GM21390 (cell line): ENCODE data around the gene FALEC.

Experiments used
- ATAC-seq: cut with Tn5 transposase; IDR thresholded peaks from one replicate; pipeline ENCODE4 v1.9.1; 2021; ENCODE audit not compliant: unreplicated experiment

FALEC gene

DNA sequence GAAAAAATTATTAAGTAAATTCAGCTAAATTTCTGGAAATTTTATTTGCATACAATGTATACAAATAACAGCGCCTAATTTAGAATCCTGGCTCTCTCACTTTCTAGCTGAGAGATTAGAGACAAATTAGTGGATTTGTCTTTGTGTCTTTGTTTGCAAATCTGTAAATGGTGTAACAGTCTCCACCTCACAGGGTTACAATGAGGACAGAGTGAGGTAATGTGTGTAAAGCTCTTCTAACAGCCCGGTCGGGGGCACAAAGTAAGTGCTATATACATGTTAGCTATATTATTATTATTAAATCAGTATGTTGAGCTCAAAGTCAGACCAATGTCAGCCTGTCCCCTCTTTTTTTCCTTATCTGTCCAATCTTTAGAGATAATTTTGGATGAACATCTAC, 28.7 kb downstream of the FALEC start:
- no peak for ATAC-seq

- no peak for ATAC-seq
Measured at GRCh38 chr1:150545486-150546032, 30.0 kb downstream of the FALEC start.

DNA sequence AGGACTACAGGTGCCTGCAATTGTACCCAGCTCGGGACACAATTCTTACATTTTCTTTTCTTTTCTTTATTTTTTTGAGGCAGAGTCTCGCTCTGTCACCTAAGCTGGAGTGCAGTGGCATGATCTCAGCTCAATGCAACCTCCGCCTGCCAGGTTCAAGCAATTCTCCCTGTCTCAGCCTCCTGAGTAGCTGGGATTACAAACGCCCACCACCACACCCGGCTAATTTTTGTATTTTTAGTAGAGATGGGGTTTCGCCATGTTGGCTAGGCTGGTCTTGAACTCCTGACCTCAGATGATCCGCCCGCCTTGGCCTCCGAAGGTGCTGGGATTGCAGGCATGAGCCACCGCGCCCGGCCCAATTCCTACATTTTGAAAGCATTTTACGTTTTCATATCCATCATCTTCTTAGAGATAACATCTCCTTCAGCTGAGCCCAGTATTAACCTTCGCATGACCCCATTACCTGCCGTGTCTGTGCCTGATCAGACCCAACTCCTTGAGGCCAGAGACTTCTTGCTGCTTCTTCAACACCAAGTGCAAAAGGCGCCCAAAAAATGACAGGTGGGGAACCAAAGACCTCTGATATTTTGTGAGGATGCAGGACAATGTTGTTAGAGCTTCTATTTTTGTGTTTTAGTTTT, 30.9 kb downstream of the FALEC start:
- ATAC-seq = no peak

DNA sequence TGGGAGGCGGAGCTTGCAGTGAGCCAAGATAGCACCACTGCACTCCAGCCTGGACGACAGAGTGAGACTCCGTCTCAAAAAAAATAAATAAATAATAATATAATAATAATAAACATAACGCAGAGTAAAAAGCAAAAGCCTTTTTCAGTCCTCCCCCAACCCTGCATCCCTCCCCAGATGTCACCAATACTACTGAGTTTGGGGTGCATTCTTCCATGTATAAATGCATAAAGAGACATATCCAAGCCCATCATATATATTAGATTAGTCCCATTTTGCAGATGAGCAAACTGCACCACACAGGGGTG, 32.7 kb downstream of the FALEC start:
- ATAC-seq = no peak

DNA sequence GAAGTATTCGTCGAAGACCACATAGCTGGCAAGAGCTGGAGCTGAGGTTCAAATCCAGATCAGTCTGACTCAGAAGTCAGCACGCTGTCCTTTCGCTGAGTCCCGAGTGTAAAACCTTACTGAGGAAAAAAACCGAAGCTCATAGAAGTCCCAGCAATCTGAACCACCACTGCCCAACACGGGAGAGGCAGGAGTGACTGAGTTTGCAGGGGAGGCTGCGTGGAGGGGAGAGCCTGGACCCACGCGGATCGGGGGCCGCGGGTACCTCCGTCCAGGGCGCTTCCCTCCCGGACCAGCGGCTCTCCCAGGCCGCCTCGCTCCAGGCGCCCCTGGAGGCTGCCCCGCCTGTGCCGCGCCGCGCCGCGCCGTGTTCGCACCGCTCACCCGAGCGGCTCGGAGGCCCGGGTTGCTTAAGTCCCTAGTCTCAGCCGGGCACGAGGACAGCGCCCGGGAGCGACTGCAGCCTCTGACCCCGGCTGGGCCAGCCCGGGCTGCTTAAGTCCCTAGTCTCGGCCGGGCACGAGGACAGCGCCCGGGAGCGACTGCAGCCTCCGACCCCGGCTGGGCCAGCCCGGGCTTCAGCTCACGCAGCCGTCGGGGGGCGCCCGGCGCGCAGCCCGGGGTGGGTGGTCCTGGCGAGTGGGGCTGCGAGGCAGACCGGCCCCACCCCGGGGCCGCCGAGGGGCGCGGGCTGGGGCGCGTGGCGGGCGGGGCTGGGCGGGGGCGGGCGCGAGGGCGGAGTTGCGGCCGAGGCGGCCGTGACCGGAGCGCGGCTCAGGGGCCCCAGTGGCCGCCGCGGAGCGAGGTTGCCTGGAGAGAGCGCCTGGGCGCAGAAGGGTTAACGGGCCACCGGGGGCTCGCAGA, 33.3 kb downstream of the FALEC start, which contains the start of gene ADAMTSL4:
Gene ADAMTSL4 (plus strand): TSS at position 777 of the 864 bp plus-strand sequence. CDS start 2,881 bp downstream, outside the sequence.
- peak; percentile 51 for ATAC-seq

GRCh38 chr1:150549496-150550221, 34.1 kb downstream of the FALEC start:
- no peak for ATAC-seq

GRCh38 chr1:150550222-150551050, 34.9 kb downstream of the FALEC start:
- no peak for ATAC-seq

- ATAC-seq = no peak
Measured at GRCh38 chr1:150551051-150551783, 35.7 kb downstream of the FALEC start.

GRCh38 chr1:150551784-150552127, 36.2 kb downstream of the FALEC start:
- no peak for ATAC-seq

GRCh38 chr1:150552128-150552910, 36.8 kb downstream of the FALEC start:
- no peak for ATAC-seq

DNA sequence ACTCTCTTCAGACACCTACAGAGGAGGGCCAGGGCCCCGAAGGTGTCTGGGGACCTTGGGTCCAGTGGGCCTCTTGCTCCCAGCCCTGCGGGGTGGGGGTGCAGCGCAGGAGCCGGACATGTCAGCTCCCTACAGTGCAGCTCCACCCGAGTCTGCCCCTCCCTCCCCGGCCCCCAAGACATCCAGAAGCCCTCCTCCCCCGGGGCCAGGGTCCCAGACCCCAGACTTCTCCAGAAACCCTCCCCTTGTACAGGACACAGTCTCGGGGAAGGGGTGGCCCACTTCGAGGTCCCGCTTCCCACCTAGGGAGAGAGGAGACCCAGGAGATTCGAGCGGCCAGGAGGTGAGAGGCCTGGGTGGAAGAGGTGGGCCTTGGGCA, 37.3 kb downstream of the FALEC start:
- ATAC-seq = no peak

DNA sequence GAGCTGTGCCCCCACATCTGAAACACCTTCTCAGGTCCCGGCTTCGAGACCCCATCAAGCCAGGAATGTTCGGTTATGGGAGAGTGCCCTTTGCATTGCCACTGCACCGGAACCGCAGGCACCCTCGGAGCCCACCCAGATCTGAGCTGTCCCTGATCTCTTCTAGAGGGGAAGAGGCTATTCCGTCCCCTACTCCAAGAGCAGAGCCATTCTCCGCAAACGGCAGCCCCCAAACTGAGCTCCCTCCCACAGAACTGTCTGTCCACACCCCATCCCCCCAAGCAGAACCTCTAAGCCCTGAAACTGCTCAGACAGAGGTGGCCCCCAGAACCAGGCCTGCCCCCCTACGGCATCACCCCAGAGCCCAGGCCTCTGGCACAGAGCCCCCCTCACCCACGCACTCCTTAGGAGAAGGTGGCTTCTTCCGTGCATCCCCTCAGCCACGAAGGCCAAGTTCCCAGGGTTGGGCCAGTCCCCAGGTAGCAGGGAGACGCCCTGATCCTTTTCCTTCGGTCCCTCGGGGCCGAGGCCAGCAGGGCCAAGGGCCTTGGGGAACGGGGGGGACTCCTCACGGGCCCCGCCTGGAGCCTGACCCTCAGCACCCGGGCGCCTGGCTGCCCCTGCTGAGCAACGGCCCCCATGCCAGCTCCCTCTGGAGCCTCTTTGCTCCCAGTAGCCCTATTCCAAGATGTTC, 38.0 kb downstream of the FALEC start:
- no peak for ATAC-seq

DNA sequence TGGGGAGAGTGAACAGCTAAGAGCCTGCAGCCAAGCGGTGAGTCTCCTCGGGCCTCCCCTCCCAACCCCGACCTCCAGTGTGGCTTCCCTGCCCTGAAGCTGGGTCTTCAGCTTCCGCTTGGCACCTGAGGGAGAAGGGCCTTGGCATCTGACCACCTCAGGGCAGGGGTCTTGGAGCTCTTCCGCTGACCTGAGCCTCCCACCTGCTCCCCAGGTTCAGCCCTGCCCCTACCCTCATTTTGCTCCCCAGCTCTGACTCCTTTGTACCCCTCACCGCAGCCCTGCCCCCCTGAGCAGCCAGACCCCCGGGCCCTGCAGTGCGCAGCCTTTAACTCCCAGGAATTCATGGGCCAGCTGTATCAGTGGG, 38.5 kb downstream of the FALEC start:
- ATAC-seq = no peak

DNA sequence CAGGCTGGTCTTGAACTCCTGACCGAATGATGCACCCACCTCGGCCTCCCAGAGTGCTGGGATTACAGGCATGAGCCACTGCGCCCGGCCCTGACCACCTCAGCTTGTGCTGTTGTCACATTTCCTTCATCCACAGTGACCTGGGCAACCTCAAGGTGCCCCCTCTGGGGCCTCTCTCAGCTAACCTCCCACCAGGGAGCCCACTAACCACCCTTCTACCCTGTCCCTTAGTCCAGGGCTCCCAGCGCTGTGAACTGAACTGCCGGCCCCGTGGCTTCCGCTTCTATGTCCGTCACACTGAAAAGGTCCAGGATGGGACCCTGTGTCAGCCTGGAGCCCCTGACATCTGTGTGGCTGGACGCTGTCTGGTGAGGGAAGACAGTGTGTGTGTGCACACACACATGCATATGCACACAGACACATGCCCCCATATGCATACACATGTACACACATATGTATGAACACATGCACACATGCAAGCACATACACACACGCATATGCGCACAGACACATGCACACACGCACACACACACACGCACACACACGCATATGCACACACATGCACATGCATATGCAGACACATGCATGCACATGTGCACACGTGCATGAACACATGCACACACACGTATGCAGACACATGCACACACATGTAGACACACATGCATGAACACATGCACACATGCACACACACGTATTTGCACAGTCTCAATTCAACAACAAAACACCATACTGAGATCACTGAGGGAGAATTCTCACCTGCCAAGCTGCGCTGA, 39.8 kb downstream of the FALEC start:
- no peak for ATAC-seq

GRCh38 chr1:150555971-150556865, 40.7 kb downstream of the FALEC start:
- ATAC-seq = no peak

GRCh38 chr1:150557065-150557600, 41.6 kb downstream of the FALEC start:
- no peak for ATAC-seq

DNA sequence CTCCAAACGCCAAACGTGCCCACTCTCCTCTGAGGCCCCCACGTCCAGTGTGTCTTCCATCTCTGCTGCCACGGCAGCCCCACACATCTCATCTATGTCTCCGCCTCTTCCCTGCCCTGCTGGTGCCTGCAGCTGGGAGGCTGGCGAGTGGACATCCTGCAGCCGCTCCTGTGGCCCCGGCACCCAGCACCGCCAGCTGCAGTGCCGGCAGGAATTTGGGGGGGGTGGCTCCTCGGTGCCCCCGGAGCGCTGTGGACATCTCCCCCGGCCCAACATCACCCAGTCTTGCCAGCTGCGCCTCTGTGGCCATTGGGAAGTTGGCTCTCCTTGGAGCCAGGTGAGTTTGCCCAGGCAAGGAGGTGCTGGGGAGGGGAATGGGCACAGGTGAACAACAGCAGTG, 42.3 kb downstream of the FALEC start:
- ATAC-seq = no peak
